Measurements from ENCODE around the gene MFSD12.

MFSD12 gene

GRCh38 chr19:3494559-3494958 lies 62.8 kb downstream of the MFSD12 start:
- Histone ChIP-seq H3K79me2 (ENCODE audit: low read length) (peaks cover 32% of the 10 kb centered on the region), H3K4me2 (ENCODE audit: low read depth, low read length) (no peak overlapping the region)

More at GRCh38 chr19:3494559-3494958, 62.8 kb downstream of the MFSD12 start:
- Histone ChIP-seq H2AFZ (ENCODE audit: low read length) (no peak overlapping the region), H3K4me1 (ENCODE audit: low read length) (0 out of 2 replicates have a peak, but pooled peaks cover 6% of the 10 kb centered on the region), H3K4me3 (ENCODE audit: low read length) (no peak overlapping the region), H3K27ac (ENCODE audit: low read length) (no peak overlapping the region), H3F3A (ENCODE audit: insufficient read depth, low read length) (no peaks in the 10 kb centered on the region), H3K9ac (ENCODE audit: low read length) (no peak overlapping the region), H3K9me2 (replicated peaks; ENCODE audit: insufficient read depth, low read length) (no peaks in the 10 kb centered on the region), H3K27me3 (replicated peaks; ENCODE audit: insufficient read depth, low read length) (no peaks in the 10 kb centered on the region), H3K9me3 (replicated peaks; ENCODE audit: insufficient read depth, low read length) (no peaks in the 10 kb centered on the region), H4K20me1 (ENCODE audit: insufficient read depth, low read length) (no peaks in the 10 kb centered on the region; the same call in 1 of the 2 replicates), H3K36me3 (replicated peaks; ENCODE audit: insufficient read depth, low read length) (0 out of 2 replicates have a peak, but pooled peaks cover 3% of the 10 kb centered on the region)
- TF ChIP-seq EZH2 (optimal IDR thresholded peaks at IDR 0.05; ENCODE audit: low read depth, low read length): no peak
- TF ChIP-seq, protein P1, sequence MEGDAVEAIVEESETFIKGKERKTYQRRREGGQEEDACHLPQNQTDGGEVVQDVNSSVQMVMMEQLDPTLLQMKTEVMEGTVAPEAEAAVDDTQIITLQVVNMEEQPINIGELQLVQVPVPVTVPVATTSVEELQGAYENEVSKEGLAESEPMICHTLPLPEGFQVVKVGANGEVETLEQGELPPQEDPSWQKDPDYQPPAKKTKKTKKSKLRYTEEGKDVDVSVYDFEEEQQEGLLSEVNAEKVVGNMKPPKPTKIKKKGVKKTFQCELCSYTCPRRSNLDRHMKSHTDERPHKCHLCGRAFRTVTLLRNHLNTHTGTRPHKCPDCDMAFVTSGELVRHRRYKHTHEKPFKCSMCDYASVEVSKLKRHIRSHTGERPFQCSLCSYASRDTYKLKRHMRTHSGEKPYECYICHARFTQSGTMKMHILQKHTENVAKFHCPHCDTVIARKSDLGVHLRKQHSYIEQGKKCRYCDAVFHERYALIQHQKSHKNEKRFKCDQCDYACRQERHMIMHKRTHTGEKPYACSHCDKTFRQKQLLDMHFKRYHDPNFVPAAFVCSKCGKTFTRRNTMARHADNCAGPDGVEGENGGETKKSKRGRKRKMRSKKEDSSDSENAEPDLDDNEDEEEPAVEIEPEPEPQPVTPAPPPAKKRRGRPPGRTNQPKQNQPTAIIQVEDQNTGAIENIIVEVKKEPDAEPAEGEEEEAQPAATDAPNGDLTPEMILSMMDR (IDR thresholded peaks at IDR 0.05; ENCODE audit: low read length): no peak
- no peak for TF ChIP-seq EZH2phosphoT487 (IDR thresholded peaks at IDR 0.05; ENCODE audit: low read length)
- no peak for DNase-seq

Measured in MM.1S (cell line).